ENCODE measurements around the gene BABAM2. TPM values are rescaled to one million over a fixed set of nuclear protein-coding genes. Genes with fewer than 3 reads are reported as not detected.
A peak's percentile ranks its signal among the peaks of the same experiment; 100 is the strongest.

Gene BABAM2
- total RNA-seq, 3 donors from 2014 or later (not counting 1 experiment from before 2014, with no cell fraction given) = 54.6 to 66.1 (median 59.5) TPM

GRCh38 chr2:28359222-28360057 lies 468.9 kb downstream of the BABAM2 start:
- Mint-ChIP-seq H3K27ac (peak overlapping the region; percentile 93 to 94), H3K9me3 (no peaks in the 10 kb centered on the region), H3K4me1 (peaks cover 35 to 68% of the 10 kb centered on the region in 2 donors), H3K36me3 (no peaks in the 10 kb centered on the region), H3K27me3 (ENCODE audit: low read depth in 2 of 2) (no peaks in the 10 kb centered on the region), H3K4me3 (peak overlapping the region; percentile 84)
- WGBS (ENCODE audit: insufficient coverage) = 16% methylated on average over 28 of the region's 28 CpGs
- ATAC-seq (peak; percentile 73 to 90 (median 87)), DNase-seq (peak; percentile 80 to 93)
- H3K4me1 ChIP-seq (ENCODE audit: control insufficient read depth, insufficient read depth, low read length) = peaks cover 85% of the 10 kb centered on the region
- intact Hi-C loops (cut with micrococcal nuclease) = loop anchor here (1.0 to 5.0 kb wide), 3 partner anchors 33 to 87 kb away; partner anchors contain the start of gene FOSL2
- H3K27me3 ChIP-seq (ENCODE audit: control insufficient read depth, insufficient read depth, low read length) = no peaks in the 10 kb centered on the region
- no peaks in the 10 kb centered on the region for H3K9me3 ChIP-seq (ENCODE audit: control insufficient read depth, insufficient read depth, low read length)
- H3K27ac ChIP-seq (ENCODE audit: low read length) = peak overlapping the region; percentile 97
- no peak for TF ChIP-seq CTCF (IDR thresholded peaks at IDR 0.05)
- no peak overlapping the region for H3K4me3 ChIP-seq (ENCODE audit: low read length)
- no peaks in the 10 kb centered on the region for H3K36me3 ChIP-seq (ENCODE audit: control insufficient read depth, insufficient read depth, low read length)

- Histone ChIP-seq H3K9me3 (ENCODE audit: control insufficient read depth, insufficient read depth, low read length) (no peaks in the 10 kb centered on the region), H3K4me1 (ENCODE audit: control insufficient read depth, insufficient read depth, low read length) (peaks cover 90% of the 10 kb centered on the region), H3K27me3 (ENCODE audit: control insufficient read depth, insufficient read depth, low read length) (no peaks in the 10 kb centered on the region), H3K27ac (ENCODE audit: low read length) (peak overlapping the region; percentile 97), H3K4me3 (ENCODE audit: low read length) (no peak overlapping the region), H3K36me3 (ENCODE audit: control insufficient read depth, insufficient read depth, low read length) (no peaks in the 10 kb centered on the region)
- H3K36me3 Mint-ChIP-seq = no peaks in the 10 kb centered on the region
- ATAC-seq (peak in 1 of 3 donors; percentile 1), DNase-seq (peak in 1 of 2 donors; percentile 27)
- H3K4me3 Mint-ChIP-seq = peak overlapping the region; percentile 64
- peak overlapping the region; percentile 93 to 94 for H3K27ac Mint-ChIP-seq
- peaks cover 43 to 72% of the 10 kb centered on the region in 2 donors for H3K4me1 Mint-ChIP-seq
- intact Hi-C loops (cut with micrococcal nuclease) = no loop called here
- no peak for TF ChIP-seq CTCF (IDR thresholded peaks at IDR 0.05)
- H3K27me3 Mint-ChIP-seq (ENCODE audit: low read depth in 2 of 2) = no peaks in the 10 kb centered on the region
- no peaks in the 10 kb centered on the region for H3K9me3 Mint-ChIP-seq
- WGBS (ENCODE audit: insufficient coverage) = 73% methylated on average over 15 of the region's 16 CpGs
These were observed 469.7 kb downstream of the BABAM2 start for GRCh38 chr2:28360058-28360717.

- DNase-seq (peak in 1 of 2 donors; percentile 26), ATAC-seq (no peak)
- peaks cover 49 to 74% of the 10 kb centered on the region in 2 donors for H3K4me1 Mint-ChIP-seq
- H3K36me3 Mint-ChIP-seq = no peaks in the 10 kb centered on the region
- peak overlapping the region; percentile 64 for H3K4me3 Mint-ChIP-seq
- WGBS (ENCODE audit: insufficient coverage) = 77% methylated on average over 10 of the region's 12 CpGs
- Histone ChIP-seq H3K4me3 (ENCODE audit: low read length) (no peak overlapping the region), H3K27me3 (ENCODE audit: control insufficient read depth, insufficient read depth, low read length) (no peaks in the 10 kb centered on the region), H3K36me3 (ENCODE audit: control insufficient read depth, insufficient read depth, low read length) (no peaks in the 10 kb centered on the region), H3K9me3 (ENCODE audit: control insufficient read depth, insufficient read depth, low read length) (no peaks in the 10 kb centered on the region), H3K4me1 (ENCODE audit: control insufficient read depth, insufficient read depth, low read length) (peaks cover 90% of the 10 kb centered on the region), H3K27ac (ENCODE audit: low read length) (peak overlapping the region; percentile 97)
- H3K27ac Mint-ChIP-seq = peak overlapping the region; percentile 93 to 94
- TF ChIP-seq CTCF (IDR thresholded peaks at IDR 0.05) = no peak
- H3K9me3 Mint-ChIP-seq = no peaks in the 10 kb centered on the region
- no peaks in the 10 kb centered on the region for H3K27me3 Mint-ChIP-seq (ENCODE audit: low read depth in 2 of 2)
- intact Hi-C loops (cut with micrococcal nuclease) = no loop called here
These were observed 470.3 kb downstream of the BABAM2 start for GRCh38 chr2:28360718-28361293.
